HepG2 (cell line): ENCODE data around the gene PCTP. TPM values are rescaled to one million over a fixed set of nuclear protein-coding genes. Genes with fewer than 3 reads are reported as not detected.

Source experiments
- BHLHE40 ChIP-seq: IDR thresholded peaks from 2 replicates; pipeline ENCODE4 v1.6.1; 2011; ENCODE audit warnings: low read length, improper control_type of control experiment
- BRCA1 ChIP-seq: sonication (generic); formaldehyde crosslinking; IDR thresholded peaks from 2 replicates; pipeline ENCODE4 v1.4.0; 2020; ENCODE audit warnings: missing genetic modification reagents
- CEBPZ ChIP-seq: IDR thresholded peaks from 2 replicates; pipeline ENCODE4 v1.6.1; 2012; ENCODE audit warnings: low read length, improper control_type of control experiment
- GLI4 ChIP-seq: sonication (generic); formaldehyde crosslinking; IDR thresholded peaks from 2 replicates; pipeline ENCODE4 v1.5.1; 2020; ENCODE audit warnings: missing genetic modification reagents, mild to moderate bottlenecking, moderate library complexity, borderline replicate concordance
- HNF4G ChIP-seq, 2 experiments: sonication (generic) in 1 of 2; formaldehyde crosslinking in 1 of 2; IDR thresholded peaks; 2 replicates each; pipeline versions ENCODE4 v1.4.0 to v1.6.1; 2011 to 2020; ENCODE audit warnings: borderline replicate concordance in 2 of 2, low read depth in 2 of 2, mild to moderate bottlenecking in 2 of 2, low read length in 1 of 2, missing genetic modification reagents in 1 of 2, moderate library complexity in 1 of 2
- HNRNPUL1 ChIP-seq: fragments of 200-400 bp; formaldehyde crosslinking; IDR thresholded peaks from 2 replicates; pipeline ENCODE4 v1.6.1; 2017; ENCODE audit warnings: low read depth, mild to moderate bottlenecking, low read length, moderate library complexity
- KLF16 ChIP-seq, 2 experiments: sonication (generic) in 1 of 2; formaldehyde crosslinking in 1 of 2; IDR thresholded peaks; 2 replicates each; pipeline versions ENCODE4 v1.6.1 to v1.8.0; 2016 to 2023; ENCODE audit warnings: missing genetic modification reagents in 2 of 2, missing compliant biosample characterization in 1 of 2
- NR3C1 ChIP-seq: sonication (generic); formaldehyde crosslinking; IDR thresholded peaks from 2 replicates; pipeline ENCODE4 v1.4.0; 2020; ENCODE audit warnings: missing genetic modification reagents
- PATZ1 ChIP-seq: sonication (generic); formaldehyde crosslinking; IDR thresholded peaks from 2 replicates; pipeline ENCODE4 v1.4.0; 2020; ENCODE audit warnings: missing genetic modification reagents
- RAD21 ChIP-seq: fragments of 450-650 bp; formaldehyde crosslinking; IDR thresholded peaks from 2 replicates; pipeline ENCODE4 v1.5.0; 2020; ENCODE audit warnings: mild to moderate bottlenecking
- RBFOX2 ChIP-seq: fragments of 200-400 bp; formaldehyde crosslinking; IDR thresholded peaks from 2 replicates; pipeline ENCODE4 v1.6.1; 2017; ENCODE audit warnings: low read depth, mild to moderate bottlenecking, low read length
- RBM39 ChIP-seq: fragments of 200-400 bp; formaldehyde crosslinking; IDR thresholded peaks from one replicate; pipeline ENCODE4 v1.6.1; 2018; ENCODE audit warnings: antibody characterized with exemption, mild to moderate bottlenecking, low read depth, low read length; ENCODE audit not compliant: poor library complexity, severe bottlenecking
- RCOR2 ChIP-seq: IDR thresholded peaks from 2 replicates; pipeline ENCODE4 v1.6.1; 2016; ENCODE audit warnings: missing biosample characterization, missing genetic modification reagents
- SALL1 ChIP-seq: sonication (generic); formaldehyde crosslinking; IDR thresholded peaks from 2 replicates; pipeline ENCODE4 v1.8.0; 2022; ENCODE audit warnings: mild to moderate bottlenecking, missing genetic modification reagents
- TFAP4 ChIP-seq: sonication (generic); IDR thresholded peaks from 2 replicates; pipeline ENCODE4 v1.6.1; 2016; ENCODE audit warnings: low read depth, borderline replicate concordance
- THYN1 ChIP-seq: sonication (generic); formaldehyde crosslinking; IDR thresholded peaks from 2 replicates; pipeline ENCODE4 v1.8.1; 2023; ENCODE audit warnings: low read depth, mild to moderate bottlenecking, moderate library complexity, missing genetic modification reagents, borderline replicate concordance
- ZBTB34 ChIP-seq: sonication (generic); formaldehyde crosslinking; IDR thresholded peaks from 2 replicates; pipeline ENCODE4 v1.8.0; 2022; ENCODE audit warnings: mild to moderate bottlenecking, missing genetic modification reagents
- ZFYVE20 ChIP-seq: sonication (generic); formaldehyde crosslinking; IDR thresholded peaks from 2 replicates; pipeline ENCODE4 v1.8.0; 2023; ENCODE audit warnings: low read depth, mild to moderate bottlenecking, moderate library complexity, missing genetic modification reagents, borderline replicate concordance
- ZNF20 ChIP-seq: sonication (generic); formaldehyde crosslinking; IDR thresholded peaks from 2 replicates; pipeline ENCODE4 v1.4.0; 2020; ENCODE audit warnings: mild to moderate bottlenecking, moderate library complexity, missing genetic modification reagents
- ZNF383 ChIP-seq: sonication (generic); formaldehyde crosslinking; IDR thresholded peaks from 2 replicates; pipeline ENCODE4 v1.4.0; 2020; ENCODE audit warnings: missing genetic modification reagents, mild to moderate bottlenecking, borderline replicate concordance
- ZNF772 ChIP-seq: sonication (generic); formaldehyde crosslinking; IDR thresholded peaks from 2 replicates; pipeline ENCODE4 v1.5.0; 2020; ENCODE audit warnings: mild to moderate bottlenecking, missing genetic modification reagents
- polyA plus RNA-seq, 8 experiments: library from polyadenylated mRNA; depleted of rRNA in 3 of 8; stranded (reverse) in 7 of 8; unstranded in 1 of 8; fragments of >200 nt; fragmentation: Illumina TruSeq in 4 of 8; extraction: Trizol in 4 of 8; gene quantifications; 2 replicates each; pipeline versions ENCODE4 v1.2.1 to v1.2.3, GENCODE V29; 2011 to 2016; ENCODE audit warnings: low read depth in 4 of 8, missing spikeins in 1 of 8, mixed read lengths in 1 of 8; ENCODE audit not compliant: insufficient read depth in 1 of 8
- total RNA-seq, 5 experiments: library from RNA; depleted of rRNA; stranded (reverse); fragments of >200 nt; fragmentation: Illumina TruSeq; extraction: Trizol; gene quantifications; 2 replicates each; pipeline ENCODE4 v1.2.3, GENCODE V29; 2016; ENCODE audit warnings: low read depth in 1 of 5

Gene PCTP
- total and polyA plus RNA-seq, 2 of the 13 experiments (the other 11 are each of a cell fraction or from before 2014, with no cell fraction given) = 37.1 to 50.7 TPM

- TF ChIP-seq BRCA1 = no peak
- TF ChIP-seq CEBPZ = no peak
- no peak; the same call in 1 of the 2 replicates for TF ChIP-seq PATZ1 (CRISPR knock-in tag)
- TF ChIP-seq ZNF772 (CRISPR knock-in tag) = no peak
- no peak; the same call in 1 of the 2 replicates for TF ChIP-seq ZNF20 (CRISPR knock-in tag)
- TF ChIP-seq RAD21 (CRISPR knock-in tag) = no peak
- TF ChIP-seq ZNF383 (CRISPR knock-in tag) = no peak
- no peak for TF ChIP-seq NR3C1 (CRISPR knock-in tag)
- no peak; the same call in 1 of the 2 replicates for TF ChIP-seq ZBTB34
- TF ChIP-seq SALL1 (CRISPR knock-in tag) = peak; percentile 69
- no peak for TF ChIP-seq RCOR2 (CRISPR knock-in tag)
- TF ChIP-seq HNF4G (IDR thresholded peaks at IDR 0.05; ENCODE audit: borderline replicate concordance, low read depth, low read length) = peak; percentile 85
- TF ChIP-seq HNF4G (CRISPR knock-in tag; IDR thresholded peaks at IDR 0.05; ENCODE audit: borderline replicate concordance, low read depth) = peak; percentile 76; the same call in 1 of the 2 replicates
- no peak for TF ChIP-seq HNRNPUL1
- TF ChIP-seq THYN1 (CRISPR knock-in tag) = no peak
- no peak for TF ChIP-seq KLF16 (CRISPR knock-in tag; IDR thresholded peaks at IDR 0.05)
- peak; percentile 52; the same call in 1 of the 2 replicates for TF ChIP-seq TFAP4
- TF ChIP-seq ZFYVE20 (CRISPR knock-in tag) = no peak
- TF ChIP-seq BHLHE40 = no peak
- no peak for TF ChIP-seq GLI4 (CRISPR knock-in tag)
- no peak for TF ChIP-seq RBM39
- no peak for TF ChIP-seq RBFOX2
Observed at GRCh38 chr17:55762086-55762858, 11.4 kb downstream of the PCTP start (continued).
